Endothelial cell of umbilical vein (primary cell): Measurements from ENCODE around the gene CHL1. TPM values are rescaled to one million over a fixed set of nuclear protein-coding genes. Genes with fewer than 3 reads are reported as not detected.

Experiments
- BruUV-seq: library from RNA; stranded (reverse); fragments of 400-500 nt; replicated peaks from 2 replicates; lab custom pipeline; 2021; lab: Mats Ljungman, UMichigan
- CTCF ChIA-PET: fragments of 300-600, 350-600 bp; sonication (Branson Sonifier 250); formaldehyde crosslinking; loops from one replicate; lab custom pipeline; 2021; ENCODE audit warnings: antibody characterized with exemption, inconsistent platforms; lab: Charles Lee
- POLR2A ChIA-PET: fragments of 300-600, 350-600 bp; sonication (Branson Sonifier 250); formaldehyde crosslinking; loops from one replicate; lab custom pipeline; 2021; ENCODE audit warnings: antibody characterized with exemption, inconsistent platforms; lab: Charles Lee
- DNase-seq: peaks from one replicate; pipeline ENCODE4 v3.0.0-alpha.2; 2011; ENCODE audit warnings: low read depth, low spot score
- FAIRE-seq: peaks from 2 replicates; lab custom pipeline; 2011; peaks lifted over from hg19 to GRCh38; lab: Jason Lieb, UNC
- H2AFZ ChIP-seq: 2 replicates; pipeline ENCODE4 v1.6.0; 2012; ENCODE audit warnings: low read depth, low read length, control low read depth, inconsistent platforms
- H3K27ac ChIP-seq: 2 replicates; pipeline ENCODE4 v1.5.1; 2011; ENCODE audit warnings: low read depth, mild to moderate bottlenecking, control low read depth, low read length, moderate library complexity; ENCODE audit not compliant: insufficient read depth
- H3K27me3 ChIP-seq, 2 experiments: 2 replicates each; pipeline versions ENCODE4 v1.6.0 to v1.6.1; 2011; ENCODE audit warnings: low read length in 2 of 2, mixed read lengths in 1 of 2; ENCODE audit not compliant: control insufficient read depth in 2 of 2, insufficient read depth in 2 of 2
- H3K36me3 ChIP-seq, 2 experiments: 2 replicates in 1 of 2; 3 replicates in 1 of 2; pipeline ENCODE4 v1.5.1; 2011; ENCODE audit warnings: low read length in 2 of 2, mild to moderate bottlenecking in 1 of 2, moderate library complexity in 1 of 2; ENCODE audit not compliant: control insufficient read depth in 2 of 2, insufficient read depth in 2 of 2; ENCODE audit errors: extremely low read depth in 1 of 2
- H3K4me1 ChIP-seq: 3 replicates; pipeline ENCODE4 v1.5.1; 2011; ENCODE audit warnings: mild to moderate bottlenecking, low read length; ENCODE audit not compliant: control insufficient read depth, insufficient read depth; ENCODE audit errors: extremely low read depth
- H3K4me2 ChIP-seq: 2 replicates; pipeline ENCODE4 v1.6.1; 2011; ENCODE audit warnings: low read length, control low read depth, mixed read lengths; ENCODE audit not compliant: insufficient read depth
- H3K4me3 ChIP-seq, 3 experiments: fragments of 200-600 bp in 1 of 3; sonication (generic), shearing (Covaris generic) in 1 of 3; replicated peaks in 1 of 3; 2 replicates each; pipeline ENCODE4 v1.5.1; 2011 to 2016; ENCODE audit warnings: control low read depth in 3 of 3, low read length in 3 of 3, mild to moderate bottlenecking in 2 of 3, inconsistent platforms in 1 of 3, low read depth in 1 of 3, moderate library complexity in 1 of 3; ENCODE audit not compliant: insufficient read depth in 1 of 3
- H3K79me2 ChIP-seq: 2 replicates; pipeline ENCODE4 v1.6.0; 2012; ENCODE audit warnings: low read length, inconsistent platforms; ENCODE audit not compliant: control insufficient read depth, insufficient read depth
- H3K9ac ChIP-seq: replicated peaks from 2 replicates; pipeline ENCODE3; 2011; ENCODE audit warnings: low read length, control low read depth; ENCODE audit not compliant: insufficient read depth; ENCODE audit errors: extremely low read depth
- H3K9me1 ChIP-seq: replicated peaks from 3 replicates; pipeline ENCODE4 v1.6.0; 2011; ENCODE audit warnings: mild to moderate bottlenecking, low read length; ENCODE audit not compliant: control insufficient read depth, insufficient read depth; ENCODE audit errors: extremely low read depth
- H3K9me3 ChIP-seq: replicated peaks from 2 replicates; pipeline ENCODE4 v1.5.1; 2012; ENCODE audit warnings: low read length, inconsistent platforms; ENCODE audit not compliant: control insufficient read depth, insufficient read depth
- H4K20me1 ChIP-seq: replicated peaks from 2 replicates; pipeline ENCODE3; 2011; ENCODE audit warnings: mild to moderate bottlenecking, low read length; ENCODE audit not compliant: control insufficient read depth, insufficient read depth; ENCODE audit errors: extremely low read depth
- CTCF ChIP-seq, 2 donors: IDR thresholded peaks; 1 replicate in 1 of 2; 2 replicates in 1 of 2; pipeline ENCODE4 v1.5.1; 2011; ENCODE audit warnings: low read length in 2 of 2, mild to moderate bottlenecking in 2 of 2, moderate library complexity in 2 of 2, control low read depth in 1 of 2, inconsistent platforms in 1 of 2, low read depth in 1 of 2; ENCODE audit not compliant: insufficient read depth in 1 of 2; ENCODE audit errors: extremely low read depth in 1 of 2
- EZH2 ChIP-seq: IDR thresholded peaks from 2 replicates; pipeline ENCODE4 v1.6.1; 2012; ENCODE audit warnings: borderline replicate concordance, low read depth, mild to moderate bottlenecking, moderate library complexity, low read length, inconsistent platforms; ENCODE audit not compliant: severe bottlenecking
- FOS ChIP-seq: IDR thresholded peaks from 2 replicates; pipeline ENCODE4 v1.6.1; 2011; ENCODE audit warnings: mild to moderate bottlenecking, low read length, moderate library complexity, borderline replicate concordance; ENCODE audit not compliant: insufficient read depth
- GATA2 ChIP-seq: IDR thresholded peaks from 2 replicates; pipeline ENCODE4 v1.7.0; 2011; ENCODE audit warnings: low read depth, mild to moderate bottlenecking, moderate library complexity, mixed read lengths, low read length; ENCODE audit not compliant: insufficient read length, insufficient read depth
- JUN ChIP-seq: IDR thresholded peaks from 2 replicates; pipeline ENCODE4 v1.6.1; 2011; ENCODE audit warnings: borderline replicate concordance, low read depth; ENCODE audit not compliant: insufficient read length, insufficient read depth
- MAX ChIP-seq: IDR thresholded peaks from 2 replicates; pipeline ENCODE4 v1.6.1; 2011; ENCODE audit not compliant: insufficient read depth, insufficient read length
- MYC ChIP-seq: IDR thresholded peaks from one replicate; pipeline ENCODE4 v1.6.1; 2011; ENCODE audit warnings: mild to moderate bottlenecking, low read depth, low read length
- POLR2A ChIP-seq: IDR thresholded peaks from 2 replicates; pipeline ENCODE4 v1.6.1; 2012; ENCODE audit warnings: low read depth, mild to moderate bottlenecking, control low read depth, low read length
- POLR2AphosphoS5 ChIP-seq: IDR thresholded peaks from 2 replicates; pipeline ENCODE4 v1.6.1; 2012; ENCODE audit warnings: low read depth, mild to moderate bottlenecking, control low read depth, low read length, moderate library complexity; ENCODE audit not compliant: insufficient read depth
- dilution Hi-C: fragments of 300-500 bp; cut with MboI; formaldehyde crosslinking; loops from one replicate; pipeline ENCODE4 v1.15.0; 2019; ENCODE audit warnings: low sequenced_read_pairs; ENCODE audit not compliant: extremely low pct_ligation_motif_present
- intact Hi-C: fragments of 100-400 bp; cut with micrococcal nuclease; formaldehyde crosslinking; loops from one replicate; pipeline ENCODE4 v1.10.0; 2022
- polyA plus RNA-seq, 4 experiments: library from polyadenylated mRNA; depleted of rRNA in 3 of 4; stranded (reverse) in 3 of 4; unstranded in 1 of 4; fragments of >200 nt; gene quantifications; 2 replicates each; pipeline versions ENCODE4 v1.2.1 to v1.2.3, GENCODE V29; 2011 to 2012; ENCODE audit warnings: missing spikeins in 1 of 4
- total RNA-seq: library from RNA; stranded (reverse); gene quantifications from 2 replicates; pipeline ENCODE4 v1.2.3, GENCODE V29; 2021

The CHL1 gene
- total and polyA plus RNA-seq, 2 donors (not counting 3 experiments of a cell fraction or from before 2014, with no cell fraction given), result not detected

GRCh38 chr3:385151-385550 is 188.6 kb downstream of the CHL1 start:
- POLR2A ChIA-PET, result no interaction called here
- Histone ChIP-seq H3K79me2 (no peaks in the 10 kb centered on the region), H3K9ac (no peak overlapping the region), H3K4me2 (no peak overlapping the region), H3K27ac (no peak overlapping the region), H4K20me1 (no peaks in the 10 kb centered on the region), H3K9me1 (no peaks in the 10 kb centered on the region), H2AFZ (no peak overlapping the region), H3K9me3 (peaks cover 3% of the 10 kb centered on the region), H3K4me1 (no peaks in the 10 kb centered on the region), H3K36me3 (no peaks in the 10 kb centered on the region), H3K27me3 (no peaks in the 10 kb centered on the region), H3K4me3 (no peak overlapping the region)
- BruUV-seq, result no TSS peak
- no peak for FAIRE-seq
- CTCF ChIA-PET, result no interaction called here
- dilution Hi-C loops, result no loop called here
- TF ChIP-seq JUN, result no peak
- TF ChIP-seq GATA2, result no peak
- TF ChIP-seq FOS, result no peak
- no peak for TF ChIP-seq MAX
- TF ChIP-seq POLR2AphosphoS5, result no peak
- no peak for TF ChIP-seq CTCF (IDR thresholded peaks at IDR 0.05; ENCODE audit: extremely low read depth in 1 of 2, insufficient read depth in 1 of 2, low read depth in 1 of 2, low read length in 2 of 2)
- TF ChIP-seq POLR2A, result no peak
- no peak for TF ChIP-seq MYC
- no peak for TF ChIP-seq EZH2
- no peak for DNase-seq
- intact Hi-C loops, result no loop called here
